Tibial artery (tissue), 4 donors: ENCODE results near the gene EPHA6.

ENCODE experiments used
- DNase-seq, 2 donors: peaks; one replicate each; pipeline ENCODE4 v3.0.0-alpha.2; 2019
- H3K27ac ChIP-seq, 2 donors: fragments of 200-600 bp; sonication (generic) in 1 of 2; 1 replicate in 1 of 2; 2 replicates in 1 of 2; pipeline ENCODE4 v1.5.1; 2018 to 2019; ENCODE audit warnings: mild to moderate bottlenecking in 1 of 2
- H3K27me3 ChIP-seq, 2 donors: fragments of 200-600 bp; sonication (generic) in 1 of 2; one replicate each; pipeline versions ENCODE4 v1.5.1 to v1.6.0; 2016 to 2019
- H3K36me3 ChIP-seq, 3 donors: fragments of 200-600 bp; sonication (generic) in 2 of 3; one replicate each; pipeline ENCODE4 v1.5.1; 2016 to 2019; ENCODE audit warnings: mild to moderate bottlenecking in 2 of 3
- H3K4me1 ChIP-seq, 4 donors: fragments of 200-600 bp; sonication (generic) in 2 of 4; 1 replicate in 3 of 4; 2 replicates in 1 of 4; pipeline ENCODE4 v1.5.1; 2016 to 2019
- H3K4me3 ChIP-seq, 2 donors: fragments of 200-600 bp; sonication (generic) in 1 of 2; 1 replicate in 1 of 2; 2 replicates in 1 of 2; pipeline ENCODE4 v1.5.1; 2018 to 2019; ENCODE audit warnings: mild to moderate bottlenecking in 2 of 2
- H3K9me3 ChIP-seq, 3 donors: fragments of 200-600 bp; sonication (generic) in 1 of 3; one replicate each; pipeline ENCODE4 v1.5.1; 2016 to 2019
- intact Hi-C: fragments of 100-400 bp; cut with DNase I; formaldehyde crosslinking; loops from one replicate; pipeline ENCODE4 v1.15.0; 2023; ENCODE audit warnings: low total_unique reads
- TF ChIP-seq, protein P1 (sequence below), 2 experiments: fragments of 200-600 bp in 1 of 2; fragments of 450-650 bp in 1 of 2; IDR thresholded peaks; one replicate each; pipeline ENCODE4 v1.5.1; 2017 to 2019; ENCODE audit warnings: antibody characterized with exemption in 2 of 2, mild to moderate bottlenecking in 1 of 2, moderate library complexity in 1 of 2

EPHA6 gene

DNA sequence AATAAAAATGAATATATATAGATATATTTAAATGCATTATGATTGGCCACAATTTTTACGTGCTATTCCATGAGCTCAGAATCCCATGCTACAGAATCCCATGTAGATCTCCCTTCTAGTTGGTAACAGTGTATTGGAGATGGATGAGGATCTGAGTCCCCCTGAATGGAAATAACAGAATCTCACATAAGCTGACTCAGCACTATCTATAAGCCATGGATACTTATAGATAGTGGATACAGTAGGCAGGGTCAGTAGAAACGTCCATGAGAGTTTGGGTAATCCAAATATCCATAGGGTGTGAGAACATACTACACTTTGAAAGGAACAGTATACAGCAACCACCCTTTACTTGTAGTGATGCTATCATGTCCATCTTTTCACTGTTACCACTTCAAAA, 375.4 kb downstream of the EPHA6 start:
- H3K36me3 ChIP-seq: no peaks in the 10 kb centered on the region
- no peaks in the 10 kb centered on the region for H3K27me3 ChIP-seq
- DNase-seq: no peak
- H3K27ac ChIP-seq: no peak overlapping the region
- no peak overlapping the region for H3K4me3 ChIP-seq
- intact Hi-C loops: no loop called here
- TF ChIP-seq, protein P1, sequence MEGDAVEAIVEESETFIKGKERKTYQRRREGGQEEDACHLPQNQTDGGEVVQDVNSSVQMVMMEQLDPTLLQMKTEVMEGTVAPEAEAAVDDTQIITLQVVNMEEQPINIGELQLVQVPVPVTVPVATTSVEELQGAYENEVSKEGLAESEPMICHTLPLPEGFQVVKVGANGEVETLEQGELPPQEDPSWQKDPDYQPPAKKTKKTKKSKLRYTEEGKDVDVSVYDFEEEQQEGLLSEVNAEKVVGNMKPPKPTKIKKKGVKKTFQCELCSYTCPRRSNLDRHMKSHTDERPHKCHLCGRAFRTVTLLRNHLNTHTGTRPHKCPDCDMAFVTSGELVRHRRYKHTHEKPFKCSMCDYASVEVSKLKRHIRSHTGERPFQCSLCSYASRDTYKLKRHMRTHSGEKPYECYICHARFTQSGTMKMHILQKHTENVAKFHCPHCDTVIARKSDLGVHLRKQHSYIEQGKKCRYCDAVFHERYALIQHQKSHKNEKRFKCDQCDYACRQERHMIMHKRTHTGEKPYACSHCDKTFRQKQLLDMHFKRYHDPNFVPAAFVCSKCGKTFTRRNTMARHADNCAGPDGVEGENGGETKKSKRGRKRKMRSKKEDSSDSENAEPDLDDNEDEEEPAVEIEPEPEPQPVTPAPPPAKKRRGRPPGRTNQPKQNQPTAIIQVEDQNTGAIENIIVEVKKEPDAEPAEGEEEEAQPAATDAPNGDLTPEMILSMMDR (IDR thresholded peaks at IDR 0.05): no peak
- no peaks in the 10 kb centered on the region for H3K4me1 ChIP-seq
- no peaks in the 10 kb centered on the region for H3K9me3 ChIP-seq

DNA sequence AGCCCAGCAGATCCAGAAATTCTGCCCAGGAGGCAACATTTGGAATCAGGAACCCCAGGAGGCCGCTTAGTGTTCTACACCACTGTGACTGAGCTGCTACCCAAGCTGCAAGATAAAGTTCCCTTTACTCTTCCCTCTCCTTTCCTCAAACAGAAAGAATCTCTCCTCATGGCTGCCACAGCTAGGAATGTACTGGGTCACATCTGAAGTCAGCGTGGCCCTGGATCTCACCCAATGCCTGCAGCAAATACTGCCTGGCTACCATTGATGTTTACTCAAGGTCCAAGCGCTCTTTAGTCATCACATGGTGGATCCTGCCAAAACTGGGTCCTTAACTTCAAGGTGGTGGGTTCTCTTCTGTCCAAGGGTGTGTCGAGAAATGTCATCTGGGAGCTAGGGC, 382.7 kb downstream of the EPHA6 start:
- no peaks in the 10 kb centered on the region for H3K27me3 ChIP-seq
- no peak overlapping the region for H3K4me3 ChIP-seq
- intact Hi-C loops: no loop called here
- no peaks in the 10 kb centered on the region for H3K9me3 ChIP-seq
- H3K36me3 ChIP-seq: no peaks in the 10 kb centered on the region
- TF ChIP-seq, protein P1 (IDR thresholded peaks at IDR 0.05): no peak
- no peak for DNase-seq
- H3K4me1 ChIP-seq: no peaks in the 10 kb centered on the region
- H3K27ac ChIP-seq: no peak overlapping the region

DNA sequence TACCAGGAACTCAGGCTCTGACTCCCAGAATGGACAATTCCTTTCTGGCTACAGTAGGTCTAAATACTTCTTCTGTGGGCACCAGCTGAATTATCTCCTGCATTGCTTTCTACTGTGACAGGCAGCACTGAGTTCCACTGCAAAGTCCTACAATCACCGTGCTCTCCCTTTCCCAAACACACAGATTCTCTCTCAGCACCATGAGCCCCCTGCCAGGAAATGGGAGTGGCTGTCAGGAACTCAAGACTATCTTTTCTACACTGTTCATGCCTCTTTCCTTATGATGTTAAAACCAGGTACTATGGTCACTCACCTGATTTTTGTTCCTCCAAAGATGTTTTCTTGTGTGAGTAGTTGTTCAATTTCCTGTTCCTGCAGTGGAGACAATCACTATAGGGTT, 383.4 kb downstream of the EPHA6 start:
- H3K36me3 ChIP-seq: no peaks in the 10 kb centered on the region
- no peaks in the 10 kb centered on the region for H3K4me1 ChIP-seq
- H3K27ac ChIP-seq: no peak overlapping the region
- no peaks in the 10 kb centered on the region for H3K27me3 ChIP-seq
- H3K9me3 ChIP-seq: no peaks in the 10 kb centered on the region
- no peak for DNase-seq
- intact Hi-C loops: no loop called here
- TF ChIP-seq, protein P1 (IDR thresholded peaks at IDR 0.05): no peak
- no peak overlapping the region for H3K4me3 ChIP-seq

DNA sequence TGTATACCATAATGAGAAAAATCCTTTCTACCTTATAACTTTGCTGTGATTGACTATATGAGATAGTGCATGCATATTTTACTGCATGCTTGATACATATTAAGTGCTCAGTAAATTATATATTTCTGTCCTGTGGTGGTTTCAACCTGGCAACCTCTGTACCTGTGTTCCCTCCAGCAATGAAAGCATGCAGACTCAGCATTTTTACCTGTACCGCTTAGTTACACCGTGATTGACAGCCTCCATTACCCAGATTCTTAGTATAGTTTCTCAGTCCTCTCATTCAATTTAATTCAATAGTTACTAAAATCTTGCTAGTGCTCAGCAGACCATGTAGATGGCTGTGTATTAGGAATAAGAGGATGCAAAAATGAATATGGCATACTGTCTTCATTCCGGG, 386.0 kb downstream of the EPHA6 start:
- Histone ChIP-seq H3K9me3 (no peaks in the 10 kb centered on the region), H3K4me1 (no peaks in the 10 kb centered on the region), H3K36me3 (no peaks in the 10 kb centered on the region), H3K27ac (no peak overlapping the region), H3K4me3 (no peak overlapping the region), H3K27me3 (no peaks in the 10 kb centered on the region)
- TF ChIP-seq, protein P1 (IDR thresholded peaks at IDR 0.05): no peak
- DNase-seq: no peak
- intact Hi-C loops: no loop called here

DNA sequence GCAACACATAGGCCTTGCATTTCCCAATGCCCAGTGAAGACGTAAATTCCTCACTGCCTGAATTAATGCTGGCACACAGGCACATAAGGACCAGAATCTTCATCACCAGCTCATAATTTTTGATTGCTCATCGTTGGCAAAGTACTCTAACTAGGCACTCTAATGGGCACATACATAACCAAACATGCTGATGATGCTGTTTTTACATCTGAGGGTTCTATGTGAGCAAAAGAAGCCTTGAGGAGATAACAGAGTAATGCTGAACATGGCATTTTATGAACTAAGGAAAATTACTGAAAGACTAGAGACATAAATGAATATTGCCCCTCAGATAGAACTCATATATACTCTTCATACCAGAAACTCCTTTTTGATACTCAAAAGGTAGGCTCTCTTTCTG, 387.4 kb downstream of the EPHA6 start:
- no peaks in the 10 kb centered on the region for H3K36me3 ChIP-seq
- no peak overlapping the region for H3K4me3 ChIP-seq
- intact Hi-C loops: no loop called here
- no peaks in the 10 kb centered on the region for H3K27me3 ChIP-seq
- no peak for DNase-seq
- TF ChIP-seq, protein P1 (IDR thresholded peaks at IDR 0.05): no peak
- no peak overlapping the region for H3K27ac ChIP-seq
- H3K9me3 ChIP-seq: no peaks in the 10 kb centered on the region
- no peaks in the 10 kb centered on the region for H3K4me1 ChIP-seq

DNA sequence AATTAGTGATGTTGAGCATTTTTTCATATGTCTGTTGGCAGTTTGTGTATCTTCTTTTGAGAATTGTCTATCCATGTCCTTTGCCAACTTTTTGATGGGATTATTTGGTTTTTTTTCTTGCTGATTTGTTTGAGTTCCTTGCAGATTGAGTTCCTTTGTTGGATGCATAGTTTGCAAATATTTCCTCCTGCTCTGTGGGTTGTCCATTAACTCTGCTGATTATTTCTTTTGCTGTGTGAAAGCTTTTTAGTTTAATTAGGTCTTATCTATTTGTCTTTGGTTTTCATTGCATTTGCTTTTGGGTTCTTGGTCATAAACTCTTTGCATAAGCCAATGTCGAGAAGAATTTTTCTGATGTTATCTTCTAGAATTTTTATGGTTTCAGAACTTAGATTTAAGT, 414.6 kb downstream of the EPHA6 start:
- H3K9me3 ChIP-seq: no peaks in the 10 kb centered on the region
- no peaks in the 10 kb centered on the region for H3K36me3 ChIP-seq
- peaks cover 0 to 3% (median 0%) of the 10 kb centered on the region in 4 donors for H3K4me1 ChIP-seq
- TF ChIP-seq, protein P1 (IDR thresholded peaks at IDR 0.05): no peak
- no peaks in the 10 kb centered on the region for H3K27me3 ChIP-seq
- H3K27ac ChIP-seq: no peak overlapping the region
- intact Hi-C loops: no loop called here
- DNase-seq: no peak
- H3K4me3 ChIP-seq: no peak overlapping the region
